Measurements from ENCODE around the gene SEMA5B. TPM values are rescaled to one million over a fixed set of nuclear protein-coding genes. Genes with fewer than 3 reads are reported as not detected.

The SEMA5B gene
- polyA plus RNA-seq, 1 donor from 2014 or later = 7.0 TPM

DNA sequence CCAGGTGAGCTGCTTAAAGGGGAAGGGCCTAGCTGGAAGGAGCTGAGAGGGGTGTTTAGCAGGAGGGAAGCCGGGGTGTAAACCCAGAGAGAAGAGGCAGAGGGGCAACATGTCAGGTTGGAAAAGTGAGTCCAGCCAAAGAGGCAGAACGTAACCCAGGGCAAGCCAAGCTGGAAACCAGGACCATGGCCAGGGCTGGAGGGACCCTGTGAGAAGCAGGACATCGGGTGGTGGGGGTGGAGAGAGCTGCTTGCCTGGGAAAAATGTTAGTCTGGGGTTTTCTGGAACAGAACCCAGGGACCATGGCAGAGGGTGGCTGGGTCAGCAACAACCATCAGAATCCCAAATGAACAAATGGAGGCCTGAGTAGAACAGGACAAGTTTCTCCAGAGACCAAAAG lies 32.6 kb downstream of the SEMA5B start:
- H4K20me1 ChIP-seq (ENCODE audit: insufficient read depth) = no peaks in the 10 kb centered on the region
- H3K27me3 ChIP-seq (ENCODE audit: insufficient read depth, low read depth, low read length) = no peaks in the 10 kb centered on the region
- TF ChIP-seq EZH2 (IDR thresholded peaks at IDR 0.05; ENCODE audit: borderline replicate concordance, insufficient read depth, low read length, poor library complexity, severe bottlenecking) = no peak
- no peak for TF ChIP-seq TAF1 (IDR thresholded peaks at IDR 0.05; ENCODE audit: low read depth)
- no peak overlapping the region for H3K9ac ChIP-seq (ENCODE audit: low read length)
- H3K36me3 ChIP-seq (ENCODE audit: insufficient read depth, low read length) = no peaks in the 10 kb centered on the region
- no peaks in the 10 kb centered on the region for H3K9me3 ChIP-seq (ENCODE audit: low read length)
- no peak overlapping the region for H3K4me3 ChIP-seq (ENCODE audit: low read length)
- no peak overlapping the region for H2AFZ ChIP-seq (ENCODE audit: low read depth, low read length)
- H3K9me2 ChIP-seq (ENCODE audit: insufficient read depth, low read length) = no peaks in the 10 kb centered on the region
- no peaks in the 10 kb centered on the region for H3F3A ChIP-seq (ENCODE audit: insufficient read depth, low read length, poor library complexity, severe bottlenecking)
- no peak overlapping the region for H3K4me2 ChIP-seq (ENCODE audit: low read length)
- H3K79me2 ChIP-seq (replicated peaks; ENCODE audit: insufficient read depth, low read length) = no peaks in the 10 kb centered on the region
- no peak overlapping the region for H3K27ac ChIP-seq (ENCODE audit: low read length)

DNA sequence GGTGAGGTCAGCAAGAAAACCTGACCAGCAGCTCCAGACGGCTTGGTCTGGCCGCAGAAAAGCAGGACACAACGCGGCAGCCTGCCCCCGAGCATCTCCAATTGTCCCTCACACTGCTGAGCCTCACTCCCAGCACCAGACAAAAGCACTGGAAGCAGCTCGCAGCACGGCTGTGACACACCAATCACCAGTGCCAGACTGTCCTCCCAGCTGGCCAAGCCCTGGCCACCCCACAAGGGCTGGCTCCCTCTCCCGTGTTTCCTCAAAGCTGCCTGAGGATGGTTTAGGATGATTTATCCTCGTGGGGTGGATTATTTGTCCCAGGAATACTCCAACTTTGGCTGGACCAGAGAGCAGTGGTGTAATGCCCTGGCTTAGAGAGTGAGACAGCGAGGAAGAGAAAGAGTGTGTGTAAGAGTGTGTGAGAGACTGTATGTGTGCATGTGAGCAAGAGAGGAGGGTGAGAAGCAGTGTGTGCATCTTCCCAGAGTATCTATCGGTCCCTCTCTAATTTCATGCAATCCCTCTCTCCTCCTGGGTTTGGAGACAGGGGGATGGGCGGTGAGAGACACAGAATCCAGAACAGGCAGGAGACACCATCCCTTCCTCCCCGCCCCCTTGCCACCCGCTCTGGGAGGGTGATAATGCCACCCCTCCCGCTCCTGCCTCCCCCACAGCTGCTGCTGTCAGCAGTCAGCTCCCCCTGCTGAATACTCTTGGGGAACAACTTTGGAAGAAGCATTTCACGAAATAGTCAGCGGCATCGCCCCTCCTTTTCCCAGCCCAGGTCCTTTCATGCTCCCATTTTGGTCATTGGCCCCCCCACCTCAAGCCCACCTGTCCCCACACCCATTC lies 34.2 kb downstream of the SEMA5B start:
- Histone ChIP-seq H2AFZ (ENCODE audit: low read depth, low read length) (no peak overlapping the region), H3K9ac (ENCODE audit: low read length) (no peak overlapping the region), H3K27ac (ENCODE audit: low read length) (no peak overlapping the region), H3K9me2 (ENCODE audit: insufficient read depth, low read length) (no peaks in the 10 kb centered on the region), H3K9me3 (ENCODE audit: low read length) (no peaks in the 10 kb centered on the region), H4K20me1 (ENCODE audit: insufficient read depth) (no peaks in the 10 kb centered on the region), H3F3A (ENCODE audit: insufficient read depth, low read length, poor library complexity, severe bottlenecking) (no peaks in the 10 kb centered on the region), H3K79me2 (replicated peaks; ENCODE audit: insufficient read depth, low read length) (no peaks in the 10 kb centered on the region), H3K36me3 (ENCODE audit: insufficient read depth, low read length) (no peaks in the 10 kb centered on the region), H3K27me3 (ENCODE audit: insufficient read depth, low read depth, low read length) (no peaks in the 10 kb centered on the region), H3K4me2 (ENCODE audit: low read length) (no peak overlapping the region), H3K4me3 (ENCODE audit: low read length) (no peak overlapping the region)
- TF ChIP-seq CTCF (IDR thresholded peaks at IDR 0.05; ENCODE audit: poor library complexity, severe bottlenecking) = no peak
- no peak for TF ChIP-seq SMC3 (conservative IDR thresholded peaks at IDR 0.05; ENCODE audit: poor library complexity)
- no peak for TF ChIP-seq REST (IDR thresholded peaks at IDR 0.05; ENCODE audit: borderline replicate concordance)
- TF ChIP-seq TAF1 (IDR thresholded peaks at IDR 0.05; ENCODE audit: low read depth) = no peak
- no peak for TF ChIP-seq MXI1 (conservative IDR thresholded peaks at IDR 0.05; ENCODE audit: poor library complexity, severe bottlenecking)
- TF ChIP-seq POLR2AphosphoS5 (IDR thresholded peaks at IDR 0.05) = no peak
- TF ChIP-seq EP300 (conservative IDR thresholded peaks at IDR 0.05; ENCODE audit: poor library complexity, severe bottlenecking) = no peak
- TF ChIP-seq RAD21 (conservative IDR thresholded peaks at IDR 0.05) = no peak
- no peak for TF ChIP-seq EZH2 (IDR thresholded peaks at IDR 0.05; ENCODE audit: borderline replicate concordance, insufficient read depth, low read length, poor library complexity, severe bottlenecking)
